GM19324 (cell line): ENCODE data around the gene LAMA3.

Source experiments
- ATAC-seq: cut with Tn5 transposase; IDR thresholded peaks from one replicate; pipeline ENCODE4 v1.9.1; 2021; ENCODE audit warnings: mild to moderate bottlenecking, moderate library complexity; ENCODE audit not compliant: unreplicated experiment, low FRiP score

Gene LAMA3

DNA sequence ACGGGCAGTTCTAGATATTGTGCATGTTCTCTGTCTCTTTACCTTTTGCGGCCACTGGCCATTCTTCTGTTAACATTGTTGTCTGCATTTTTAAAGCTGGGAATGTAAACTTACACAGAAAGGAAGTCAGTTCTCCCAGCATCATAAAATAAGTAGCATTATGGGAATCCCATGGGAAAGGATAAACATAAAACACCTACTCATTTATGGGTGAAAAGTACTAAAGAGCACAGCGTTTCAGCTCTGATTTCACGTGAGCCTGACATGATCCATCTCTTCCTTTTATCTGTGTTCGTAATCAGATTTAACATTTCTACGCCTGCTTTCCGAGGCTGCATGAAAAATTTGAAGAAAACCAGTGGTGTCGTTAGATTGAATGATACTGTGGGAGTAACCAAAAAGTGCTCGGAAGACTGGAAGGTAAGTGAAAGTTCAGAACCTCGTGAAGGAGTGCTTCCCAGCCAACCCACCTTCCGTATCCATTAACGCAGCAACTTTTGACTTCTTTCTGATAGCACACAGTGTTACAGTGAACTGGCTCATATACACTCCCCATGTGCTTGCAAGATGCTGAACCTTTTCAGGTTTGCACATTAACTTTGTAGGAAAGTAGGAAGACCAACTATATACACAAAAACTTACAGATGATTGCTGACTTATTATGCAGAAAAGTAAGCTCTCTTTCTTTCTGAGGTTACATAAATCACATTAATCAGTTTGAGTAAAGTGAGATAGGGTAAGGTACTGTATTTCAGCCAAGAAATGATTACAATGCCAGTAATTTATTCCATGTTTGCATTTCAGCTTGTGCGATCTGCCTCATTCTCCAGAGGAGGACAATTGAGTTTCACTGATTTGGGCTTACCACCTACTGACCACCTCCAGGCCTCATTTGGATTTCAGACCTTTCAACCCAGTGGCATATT is 238.8 kb downstream of the LAMA3 start:
- ATAC-seq = no peak

DNA sequence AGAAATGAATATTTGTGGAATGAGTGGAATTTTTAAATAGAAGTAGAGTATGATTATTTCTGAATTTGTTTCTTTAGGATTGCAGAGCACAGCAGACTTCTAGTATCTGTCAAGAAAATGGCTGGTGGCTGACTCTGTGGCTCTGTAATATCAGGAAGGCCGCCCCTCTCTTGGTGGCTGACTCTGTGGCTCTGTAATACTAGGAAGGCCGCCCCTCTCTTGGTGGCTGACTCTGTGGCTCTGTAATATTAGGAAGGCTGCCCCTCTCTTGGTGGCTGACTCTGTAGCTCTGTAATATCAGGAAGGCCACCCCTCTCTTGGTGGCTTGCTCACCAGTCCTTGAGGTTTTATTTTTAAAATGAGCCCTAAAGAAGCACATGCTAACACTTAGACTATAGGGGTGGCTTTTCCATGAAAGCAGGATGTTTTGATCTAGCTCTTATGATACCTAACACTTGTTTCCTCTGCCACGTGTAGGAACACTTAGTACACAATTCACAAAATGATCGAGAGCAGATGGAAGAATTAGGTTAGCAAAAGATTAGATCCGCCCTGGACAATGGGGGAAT is 240.2 kb downstream of the LAMA3 start:
- ATAC-seq = no peak

DNA sequence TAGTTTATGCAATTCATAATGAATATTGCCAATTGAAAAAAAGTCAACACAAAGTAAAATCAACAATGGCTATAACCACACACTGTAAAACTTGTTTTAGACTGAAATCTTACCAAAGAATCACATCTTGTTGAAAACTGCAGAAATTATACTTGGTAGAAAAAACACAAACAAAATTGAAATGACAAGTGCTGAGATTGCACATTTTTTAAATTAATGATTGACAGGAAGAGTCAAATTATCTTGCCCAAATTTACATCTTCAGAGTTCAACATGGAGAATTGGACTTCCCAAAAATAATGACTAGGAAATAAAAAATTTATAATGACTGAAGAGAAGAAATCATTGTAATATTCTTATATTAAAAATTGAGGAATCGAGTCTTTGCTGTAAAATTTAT is 240.7 kb downstream of the LAMA3 start:
- ATAC-seq = no peak

DNA sequence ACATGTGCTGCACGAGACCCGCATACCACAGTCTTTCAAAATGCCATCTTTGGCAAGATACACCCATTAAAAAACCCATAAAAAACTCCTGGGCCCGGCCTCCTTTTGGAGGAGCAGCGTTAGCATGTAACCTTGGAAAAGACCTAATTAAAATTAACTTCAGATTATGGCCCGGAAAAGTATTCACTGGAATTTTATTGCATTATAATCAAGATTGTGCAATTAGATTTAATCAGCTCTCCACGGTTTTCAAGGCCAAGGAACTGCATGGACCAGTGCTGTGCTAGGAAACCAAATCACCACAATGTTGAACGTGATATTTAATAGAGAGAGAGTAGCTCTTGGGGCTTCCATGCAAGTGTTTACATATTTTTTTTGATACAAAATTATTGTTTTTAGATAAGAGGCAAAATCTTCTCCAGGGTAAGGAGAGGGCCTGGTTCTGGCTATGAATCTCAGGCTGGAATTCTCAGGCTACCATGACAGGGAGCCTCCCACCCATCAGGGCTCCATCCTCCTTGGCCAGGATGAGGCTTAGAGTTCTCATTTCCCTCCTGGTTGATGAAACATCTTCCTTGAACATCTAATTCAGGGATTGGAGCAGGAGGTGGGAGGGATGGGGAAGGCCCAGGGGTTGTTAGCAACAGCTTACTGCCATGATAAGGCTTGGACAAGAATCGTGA is 243.3 kb downstream of the LAMA3 start:
- no peak for ATAC-seq

DNA sequence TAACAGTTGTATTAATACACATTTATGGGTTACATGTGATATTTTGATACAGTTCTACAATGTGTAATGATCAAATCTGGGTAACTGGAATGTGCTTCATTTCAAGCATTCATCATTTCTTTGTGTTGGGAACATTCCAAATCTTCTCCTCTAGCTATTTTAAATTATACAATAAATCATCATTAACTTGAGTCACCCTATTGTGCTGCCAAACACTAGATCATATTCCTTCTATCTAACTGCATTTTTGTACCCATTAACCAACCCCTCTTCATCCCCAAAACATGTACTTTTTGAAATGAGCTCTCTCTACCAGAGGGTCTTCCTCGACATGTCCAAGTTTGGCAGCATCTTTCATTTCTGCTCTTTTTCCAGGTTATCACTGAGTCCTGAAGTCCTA is 244.2 kb downstream of the LAMA3 start:
- no peak for ATAC-seq

DNA sequence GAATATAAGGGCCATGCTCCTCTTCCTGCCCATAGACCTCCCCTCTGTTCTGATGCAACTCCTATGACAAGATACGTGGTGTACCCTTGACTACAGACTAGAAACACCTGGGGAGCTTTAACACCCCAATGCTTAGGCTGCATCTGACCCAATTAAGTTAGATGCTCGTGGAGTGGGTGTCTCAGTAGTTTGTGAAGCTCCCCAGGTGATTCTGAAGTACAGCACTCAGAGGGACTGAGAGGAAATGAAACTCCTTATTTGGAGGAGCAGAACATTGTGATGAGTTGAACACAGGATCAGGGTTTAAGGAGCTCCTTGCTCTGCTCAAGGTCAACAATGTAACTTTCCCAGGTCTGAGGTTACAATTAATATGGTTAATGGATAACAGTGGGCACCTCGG is 245.0 kb downstream of the LAMA3 start:
- ATAC-seq = no peak

DNA sequence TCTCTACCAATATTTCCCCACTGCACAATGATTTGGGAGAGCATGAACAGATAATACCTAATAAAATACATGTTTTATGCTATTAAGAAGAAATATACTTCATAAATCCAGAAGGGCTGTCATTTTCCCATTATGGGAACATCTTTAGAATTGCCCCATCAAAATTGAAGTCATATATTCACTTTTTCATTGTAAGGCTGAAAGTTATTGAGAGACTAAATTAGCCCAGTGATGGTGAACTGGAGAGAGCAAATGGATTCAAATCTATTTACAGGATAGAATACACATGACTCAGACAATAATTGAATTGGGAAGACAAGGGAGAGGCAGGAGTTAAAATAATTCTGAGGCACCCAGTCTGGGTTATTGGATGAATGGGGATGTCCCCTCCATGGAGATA is 245.6 kb downstream of the LAMA3 start:
- ATAC-seq = no peak

DNA sequence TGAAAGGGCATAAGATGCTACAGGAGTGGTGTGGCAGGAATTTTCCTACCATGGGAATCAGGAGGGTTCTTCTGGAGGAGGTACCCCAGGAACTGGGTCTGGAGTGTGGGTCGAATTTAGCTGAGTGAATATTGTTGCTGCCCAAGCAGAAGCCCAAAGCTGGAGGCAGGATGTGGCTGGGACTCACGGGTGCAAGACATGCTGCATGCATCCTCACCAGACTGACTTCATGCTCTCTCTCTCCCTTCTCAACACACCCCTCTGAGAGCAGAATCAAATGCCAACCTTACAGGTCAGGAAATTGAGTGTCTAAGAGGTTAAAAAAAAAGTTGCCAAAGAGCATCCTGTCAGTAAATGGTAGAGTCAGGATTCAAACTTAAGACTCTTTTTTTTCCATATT is 246.6 kb downstream of the LAMA3 start:
- ATAC-seq = no peak

DNA sequence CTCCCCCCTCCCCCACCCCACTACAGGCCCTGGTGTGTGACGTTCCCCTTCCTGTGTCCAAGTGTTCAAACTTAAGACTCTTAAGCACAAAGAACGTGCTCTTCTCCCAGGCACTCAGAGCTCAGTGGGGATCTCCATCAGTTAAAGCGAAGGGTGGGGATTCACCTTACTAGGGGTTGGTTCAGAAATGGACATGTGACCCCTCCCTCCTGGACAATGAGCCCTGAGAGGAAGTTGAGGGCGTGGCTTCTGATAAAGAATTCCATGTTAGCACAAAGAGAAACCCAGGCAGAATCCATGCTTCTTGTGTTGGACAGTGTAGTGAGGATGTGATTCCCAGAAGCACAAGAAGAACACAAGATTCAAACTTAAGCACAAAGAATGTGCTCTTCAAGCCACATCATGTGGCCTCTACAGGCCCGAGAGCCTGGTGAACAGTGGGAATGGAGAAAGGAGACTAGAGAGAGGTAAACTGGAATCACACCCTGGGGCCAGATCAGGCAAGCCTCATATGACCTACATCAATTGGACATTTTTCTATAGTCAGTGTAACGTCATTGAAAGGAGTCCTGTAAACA is 247.2 kb downstream of the LAMA3 start:
- ATAC-seq = no peak

DNA sequence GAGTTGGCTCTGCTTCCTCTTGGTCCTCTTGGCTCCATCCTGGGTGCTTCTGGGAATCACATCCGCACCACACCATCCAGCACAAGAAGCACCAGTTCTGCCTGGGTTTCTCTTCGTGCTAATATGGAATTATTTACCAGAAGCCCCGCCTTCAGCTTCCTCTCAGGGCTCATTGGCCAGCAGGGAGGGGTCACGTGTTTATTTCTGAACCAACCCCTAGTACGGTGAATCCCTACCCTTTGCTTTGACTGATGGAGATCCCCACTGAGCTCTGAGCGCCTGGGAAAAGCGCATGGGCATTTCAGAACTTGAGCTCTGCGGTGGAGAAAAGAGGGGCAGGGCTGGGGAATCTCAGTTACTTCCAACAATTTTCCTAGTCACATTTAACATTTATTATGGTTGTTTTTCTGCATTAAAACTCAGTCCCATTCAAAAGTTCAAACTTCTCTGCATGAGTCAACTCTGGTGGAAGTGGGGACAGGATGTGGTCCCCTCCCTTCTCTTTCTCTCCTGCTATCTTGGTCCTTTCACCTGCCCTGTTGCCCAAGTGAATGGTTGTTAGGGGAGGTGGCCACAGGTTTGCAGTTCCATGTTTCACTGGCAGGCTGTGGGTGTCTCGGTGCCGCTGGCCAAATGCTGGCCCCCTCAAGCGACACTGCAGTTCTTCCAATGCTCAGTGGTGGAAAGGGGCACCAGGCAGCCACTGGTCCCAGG is 248.9 kb downstream of the LAMA3 start:
- no peak for ATAC-seq

DNA sequence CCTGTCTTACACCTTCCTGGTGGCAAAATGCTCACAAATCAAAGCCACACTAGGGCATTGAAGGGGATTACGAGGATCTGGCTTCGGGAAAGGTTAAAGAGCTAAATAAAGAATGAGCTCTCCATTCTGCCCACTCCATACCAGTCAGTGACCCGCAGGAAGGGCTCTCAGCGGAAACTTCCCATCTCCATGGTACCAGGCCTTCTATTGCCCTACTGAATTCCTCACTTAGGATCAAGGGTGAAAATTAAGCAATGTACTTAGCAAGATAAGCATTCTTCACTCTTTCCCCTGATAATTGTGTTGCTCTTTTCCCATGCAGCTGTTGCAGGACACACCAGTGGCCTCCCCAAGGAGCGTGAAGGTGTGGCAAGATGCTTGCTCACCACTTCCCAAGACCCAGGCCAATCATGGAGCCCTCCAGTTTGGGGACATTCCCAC is 249.7 kb downstream of the LAMA3 start:
- no peak for ATAC-seq

DNA sequence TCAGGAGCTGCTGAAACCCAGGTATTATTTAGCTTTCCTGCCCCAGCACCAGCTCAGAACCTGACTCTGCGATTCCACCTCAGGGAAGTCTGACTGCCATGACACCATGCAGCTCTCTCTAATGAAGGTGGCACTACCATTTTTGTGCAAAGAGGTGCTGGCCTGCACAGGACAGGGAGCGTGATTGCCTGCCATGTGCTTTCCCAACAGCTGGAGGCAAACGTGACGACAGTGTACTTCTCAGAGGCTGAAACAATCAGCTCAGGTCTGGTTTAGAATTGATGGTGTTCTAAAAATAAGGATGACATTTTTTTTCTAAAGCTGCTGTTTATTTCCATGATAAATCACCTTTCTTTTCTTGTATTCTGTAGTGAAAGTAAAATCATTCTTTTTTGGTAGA is 250.1 kb downstream of the LAMA3 start:
- no peak for ATAC-seq

DNA sequence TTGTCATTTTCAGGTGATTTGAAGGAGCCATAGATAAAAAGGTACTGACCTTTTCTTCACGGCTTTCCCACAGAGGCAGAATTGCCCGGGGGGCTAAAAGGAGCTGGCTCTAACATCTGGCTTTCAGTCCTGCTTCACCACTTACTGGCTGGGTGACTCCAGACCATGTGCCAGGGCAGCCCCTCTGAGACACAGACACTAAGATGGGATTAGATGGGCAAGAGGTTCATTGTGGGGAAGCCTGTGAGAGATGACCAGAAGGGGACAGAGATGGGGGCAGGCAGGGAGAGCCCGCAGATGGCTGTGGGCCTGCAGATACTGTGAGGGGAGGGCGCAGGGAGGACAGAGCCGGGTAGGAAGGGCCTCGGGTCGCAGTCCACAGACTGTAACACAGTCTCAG is 250.6 kb downstream of the LAMA3 start:
- no peak for ATAC-seq

DNA sequence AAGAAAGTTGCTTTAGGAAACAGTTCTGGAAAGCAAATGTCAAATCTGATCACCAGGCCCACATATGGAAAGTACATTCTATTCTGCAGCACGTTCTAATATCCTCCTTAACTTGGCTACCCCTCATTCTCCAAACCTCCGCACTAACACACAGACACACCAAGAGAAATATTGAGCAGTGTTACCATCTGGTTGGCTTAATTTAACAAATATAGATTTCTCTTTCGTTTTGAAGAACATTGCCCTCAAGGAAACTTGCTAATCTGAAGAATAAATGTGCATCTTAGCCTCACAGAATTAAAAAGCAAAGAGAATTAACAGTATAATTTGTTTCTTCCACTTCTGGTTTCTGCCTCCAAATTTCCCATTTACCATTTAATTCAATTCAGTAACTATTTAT is 252.5 kb downstream of the LAMA3 start:
- ATAC-seq = no peak

DNA sequence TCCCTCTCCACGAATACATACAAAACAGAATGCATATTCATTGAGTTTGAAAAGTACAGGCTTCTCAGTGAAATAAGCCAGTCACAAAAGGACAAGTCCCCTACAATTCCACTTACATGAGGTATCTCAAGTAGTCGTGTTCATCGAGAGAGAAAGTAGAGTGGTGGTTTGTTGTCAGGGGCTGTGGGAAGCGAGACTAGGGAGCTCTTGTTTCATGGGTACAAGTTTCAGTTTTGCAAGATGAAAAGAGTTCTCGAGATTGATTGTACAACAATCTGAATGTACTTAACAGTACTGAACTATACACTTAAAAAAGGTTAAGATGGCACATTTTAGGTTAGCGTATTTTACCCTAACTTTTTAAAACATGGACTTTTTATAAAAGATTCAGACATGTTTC is 253.9 kb downstream of the LAMA3 start:
- peak; percentile 51 for ATAC-seq

DNA sequence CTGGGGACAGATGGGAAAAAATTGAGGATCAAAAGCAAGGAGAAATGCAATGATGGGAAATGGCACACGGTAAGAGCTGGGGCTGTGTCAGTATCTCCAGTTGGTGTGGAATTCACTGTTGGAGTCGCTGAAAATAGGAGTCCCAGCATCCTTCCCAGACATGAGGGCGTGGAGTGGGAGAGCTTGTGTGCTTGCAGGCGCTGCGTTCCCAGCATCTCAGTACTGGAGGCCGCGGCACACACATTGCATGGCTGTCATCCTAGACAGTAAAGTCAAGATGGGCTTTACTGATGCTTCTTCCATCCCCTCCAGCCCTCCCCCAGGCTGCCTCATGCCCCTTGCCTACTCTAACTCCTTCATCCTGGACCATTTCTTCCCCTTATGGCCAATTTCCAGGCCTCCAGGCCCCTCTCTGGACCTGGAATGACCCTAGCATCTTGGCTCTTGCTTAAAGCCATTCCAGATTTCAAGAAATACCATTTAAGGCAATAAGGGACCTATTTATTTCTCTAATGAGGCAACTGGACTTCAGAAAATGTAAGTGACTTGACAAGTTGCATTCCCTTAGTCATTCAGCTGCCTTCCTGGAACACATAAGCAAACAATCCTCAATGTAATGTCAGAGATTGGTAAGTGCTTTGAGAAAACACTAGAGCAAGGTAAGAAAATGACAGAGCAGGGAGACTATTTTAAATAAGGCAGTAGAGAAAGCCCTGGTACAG is 254.8 kb downstream of the LAMA3 start:
- no peak for ATAC-seq

DNA sequence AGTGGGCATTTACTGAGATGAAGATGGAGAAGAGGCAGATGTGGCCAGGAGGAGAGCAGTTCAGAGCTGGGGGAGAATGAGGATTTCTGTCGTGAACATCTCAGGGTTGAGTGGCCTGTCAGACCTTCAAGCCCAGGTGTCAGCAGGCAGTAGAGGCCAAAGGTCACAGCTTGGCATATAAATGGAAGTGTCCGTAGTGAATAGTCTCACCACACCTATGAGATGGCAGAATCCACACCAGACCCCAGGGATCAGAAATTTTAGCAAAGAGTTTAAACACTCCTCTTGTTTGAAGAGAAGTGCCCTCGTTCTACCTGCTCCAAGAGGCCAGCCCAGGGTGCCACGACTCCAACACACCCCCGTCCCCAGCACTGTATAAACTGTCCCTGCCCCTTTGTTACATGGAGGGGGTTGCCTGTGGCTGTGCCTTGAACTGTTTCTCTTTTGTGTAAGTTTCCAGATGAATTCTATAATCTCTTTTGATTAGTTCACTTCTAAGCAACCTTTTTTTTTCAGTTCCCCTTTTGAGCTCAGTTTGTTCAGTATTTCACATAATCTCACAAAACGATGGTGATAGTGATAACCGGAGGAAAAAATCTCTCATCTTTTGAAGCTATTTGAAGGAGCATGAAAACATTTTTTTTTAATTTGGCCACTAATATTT is 256.3 kb downstream of the LAMA3 start:
- ATAC-seq = no peak

DNA sequence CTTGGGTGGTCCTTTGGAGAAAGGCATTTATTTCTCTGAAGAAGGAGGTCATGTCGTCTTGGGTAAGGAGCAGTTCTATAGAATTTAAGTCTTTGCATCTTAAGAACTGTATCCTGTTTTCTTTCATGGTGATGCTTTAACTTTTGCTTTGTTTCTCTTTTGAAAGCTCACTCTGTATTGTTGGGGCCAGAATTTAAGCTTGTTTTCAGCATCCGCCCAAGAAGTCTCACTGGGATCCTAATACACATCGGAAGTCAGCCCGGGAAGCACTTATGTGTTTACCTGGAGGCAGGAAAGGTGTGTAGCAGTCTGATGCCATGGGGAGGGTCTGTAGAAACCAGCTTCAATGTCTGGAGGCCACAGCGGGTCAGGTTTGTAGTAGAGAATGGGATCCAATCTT is 260.6 kb downstream of the LAMA3 start:
- ATAC-seq = no peak

DNA sequence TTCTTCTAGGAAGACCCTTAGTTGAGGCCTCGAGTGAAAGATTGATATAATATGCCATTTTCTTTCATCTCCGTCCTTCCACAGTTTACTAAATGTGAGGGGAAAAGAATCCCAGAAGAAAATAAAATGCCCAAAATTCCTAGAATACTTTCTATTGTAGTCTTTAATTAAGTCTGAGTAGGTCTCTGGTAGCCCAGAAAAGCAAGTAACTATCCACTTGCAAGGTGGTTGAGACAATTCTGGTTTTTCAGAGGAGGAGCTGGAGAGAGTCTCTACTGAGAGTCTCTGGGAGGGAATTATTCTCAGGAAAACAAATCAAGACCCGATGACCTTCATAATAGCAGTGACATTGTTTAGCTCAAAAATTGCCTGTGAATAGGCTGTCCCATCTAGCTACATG is 261.4 kb downstream of the LAMA3 start:
- no peak for ATAC-seq
